ENCODE results near the gene NOP9.

DNA sequence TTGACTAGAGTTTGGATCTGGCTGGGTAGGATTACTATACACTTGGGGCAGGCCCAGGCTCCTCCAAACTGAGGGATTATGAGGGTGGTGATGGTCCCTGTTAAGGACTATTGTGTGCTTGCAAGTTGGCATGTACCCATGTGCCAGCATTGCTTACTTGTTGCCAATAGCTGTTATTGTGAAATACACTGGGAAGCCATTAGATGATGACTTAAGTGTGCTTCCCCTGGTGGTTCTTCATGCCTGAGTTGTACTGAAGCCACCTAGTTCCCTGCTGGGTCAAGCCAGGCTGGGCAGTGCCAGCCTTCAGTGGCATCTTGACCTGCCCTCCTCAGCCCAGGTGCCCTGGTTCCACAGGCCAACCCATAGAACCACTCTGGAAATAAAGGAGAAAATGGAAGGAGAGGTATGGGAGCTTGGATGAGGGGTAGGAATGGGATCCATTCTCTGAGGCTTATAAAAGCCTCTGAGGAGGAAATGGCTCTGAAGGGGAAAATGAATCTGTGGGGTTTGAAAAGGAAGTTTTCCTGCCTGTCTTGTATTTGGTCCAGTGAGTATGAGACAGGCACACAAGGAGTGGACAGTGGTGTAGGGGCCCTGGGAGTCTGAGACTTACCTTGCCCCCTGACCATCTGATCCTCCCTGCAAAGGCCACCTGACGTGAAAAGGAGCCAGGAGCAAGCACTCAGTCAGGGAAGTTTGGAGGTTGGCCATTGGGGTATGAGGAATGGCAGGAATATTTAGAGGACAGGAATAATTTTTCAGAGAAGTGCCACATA, 12.4 kb downstream of the NOP9 start:
- TF ChIP-seq, protein P1, sequence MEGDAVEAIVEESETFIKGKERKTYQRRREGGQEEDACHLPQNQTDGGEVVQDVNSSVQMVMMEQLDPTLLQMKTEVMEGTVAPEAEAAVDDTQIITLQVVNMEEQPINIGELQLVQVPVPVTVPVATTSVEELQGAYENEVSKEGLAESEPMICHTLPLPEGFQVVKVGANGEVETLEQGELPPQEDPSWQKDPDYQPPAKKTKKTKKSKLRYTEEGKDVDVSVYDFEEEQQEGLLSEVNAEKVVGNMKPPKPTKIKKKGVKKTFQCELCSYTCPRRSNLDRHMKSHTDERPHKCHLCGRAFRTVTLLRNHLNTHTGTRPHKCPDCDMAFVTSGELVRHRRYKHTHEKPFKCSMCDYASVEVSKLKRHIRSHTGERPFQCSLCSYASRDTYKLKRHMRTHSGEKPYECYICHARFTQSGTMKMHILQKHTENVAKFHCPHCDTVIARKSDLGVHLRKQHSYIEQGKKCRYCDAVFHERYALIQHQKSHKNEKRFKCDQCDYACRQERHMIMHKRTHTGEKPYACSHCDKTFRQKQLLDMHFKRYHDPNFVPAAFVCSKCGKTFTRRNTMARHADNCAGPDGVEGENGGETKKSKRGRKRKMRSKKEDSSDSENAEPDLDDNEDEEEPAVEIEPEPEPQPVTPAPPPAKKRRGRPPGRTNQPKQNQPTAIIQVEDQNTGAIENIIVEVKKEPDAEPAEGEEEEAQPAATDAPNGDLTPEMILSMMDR (IDR thresholded peaks at IDR 0.05): no peak
- no peak for TF ChIP-seq EZH2 (IDR thresholded peaks at IDR 0.05)
